HL-60 (cell line): ENCODE results near the gene ARHGAP40.

Experiments used
- CTCF ChIP-seq: IDR thresholded peaks from one replicate; pipeline ENCODE4 v1.5.1; 2011; ENCODE audit warnings: low read length, control low read depth, inconsistent platforms; ENCODE audit not compliant: insufficient read depth
- REST ChIP-seq: IDR thresholded peaks from 2 replicates; pipeline ENCODE4 v1.6.1; 2012; ENCODE audit warnings: low read depth; ENCODE audit not compliant: insufficient replicate concordance

GRCh38 chr20:38674092-38674764 is 72.6 kb downstream of the ARHGAP40 start:
- TF ChIP-seq CTCF (no peak), REST (no peak)
